ENCODE measurements around the gene PTK7.
A peak's percentile ranks its signal among the peaks of the same experiment; 100 is the strongest.
"Not testable (repeated sequence)": the region's sequence is repeated elsewhere in the genome, so short reads cannot be mapped to it uniquely, and the experiment has no call there.

The PTK7 gene

DNA sequence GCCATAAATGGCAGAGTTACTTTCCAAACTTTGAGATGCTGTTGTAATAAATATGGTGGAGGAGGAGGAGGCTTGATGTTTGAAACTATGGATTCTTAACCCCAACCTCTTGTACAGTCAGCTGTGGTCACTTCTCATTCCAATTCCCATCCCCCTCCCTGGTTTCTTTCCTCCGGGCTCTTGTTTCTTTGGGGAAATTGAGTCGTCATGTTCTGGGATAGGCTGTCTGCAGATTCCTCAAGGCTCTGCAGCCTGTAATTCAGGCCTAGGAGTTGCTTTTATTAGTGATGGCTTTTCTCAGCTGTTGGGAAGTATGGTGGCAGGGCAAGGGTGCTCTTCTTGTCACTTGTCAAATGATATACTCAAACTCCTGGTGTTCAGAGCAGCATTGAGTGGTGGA, 2.6 kb downstream of the PTK7 start:
- DNase-seq, result no peak
- in situ Hi-C loops (cut with MboI; ENCODE audit: low pct_unique_long_range_greater_than_20kb, low sequenced_read_pairs), result no loop called here

DNA sequence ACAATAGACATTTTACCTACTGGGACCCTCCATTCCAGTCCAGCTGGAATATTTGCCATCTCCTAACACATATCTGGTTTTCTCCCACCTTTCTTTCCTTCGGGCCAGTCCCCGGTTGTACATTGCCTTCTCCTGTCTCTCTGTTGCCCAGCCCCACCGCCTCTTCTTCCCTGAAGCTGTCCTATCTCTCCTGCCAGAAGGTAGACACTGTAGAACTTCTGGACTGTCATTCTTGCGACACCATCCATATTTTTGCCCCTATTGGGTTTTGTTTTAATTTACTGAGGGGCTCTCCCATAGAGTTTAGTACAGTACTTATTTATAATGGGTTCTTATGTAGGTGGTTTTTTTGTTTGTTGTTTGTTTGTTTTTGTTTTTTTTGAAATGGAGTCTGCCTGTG, 4.9 kb downstream of the PTK7 start:
- DNase-seq, result no peak
- in situ Hi-C loops (cut with MboI; ENCODE audit: low pct_unique_long_range_greater_than_20kb, low sequenced_read_pairs), result no loop called here

DNA sequence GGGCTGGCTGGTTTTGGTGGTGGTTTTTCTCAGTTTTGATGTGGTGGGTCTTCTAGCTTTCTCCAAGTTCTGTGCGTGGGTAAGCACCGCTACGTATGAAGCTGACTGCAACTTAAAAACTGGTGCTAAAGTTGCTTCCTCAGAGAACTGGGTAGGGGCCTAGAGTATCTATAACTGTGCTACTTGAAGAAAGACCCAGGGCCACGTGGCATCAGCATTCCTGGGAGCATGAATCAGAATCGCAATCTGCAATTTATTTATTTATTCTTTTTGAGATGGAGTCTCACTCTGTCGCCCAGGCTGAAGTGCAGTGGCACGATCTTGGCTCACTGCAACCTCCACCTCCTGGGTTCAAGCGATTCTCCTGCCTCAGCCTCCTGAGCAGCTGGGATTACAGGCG, 5.8 kb downstream of the PTK7 start:
- in situ Hi-C loops (cut with MboI; ENCODE audit: low pct_unique_long_range_greater_than_20kb, low sequenced_read_pairs); DNase-seq: not testable (repeated sequence)

DNA sequence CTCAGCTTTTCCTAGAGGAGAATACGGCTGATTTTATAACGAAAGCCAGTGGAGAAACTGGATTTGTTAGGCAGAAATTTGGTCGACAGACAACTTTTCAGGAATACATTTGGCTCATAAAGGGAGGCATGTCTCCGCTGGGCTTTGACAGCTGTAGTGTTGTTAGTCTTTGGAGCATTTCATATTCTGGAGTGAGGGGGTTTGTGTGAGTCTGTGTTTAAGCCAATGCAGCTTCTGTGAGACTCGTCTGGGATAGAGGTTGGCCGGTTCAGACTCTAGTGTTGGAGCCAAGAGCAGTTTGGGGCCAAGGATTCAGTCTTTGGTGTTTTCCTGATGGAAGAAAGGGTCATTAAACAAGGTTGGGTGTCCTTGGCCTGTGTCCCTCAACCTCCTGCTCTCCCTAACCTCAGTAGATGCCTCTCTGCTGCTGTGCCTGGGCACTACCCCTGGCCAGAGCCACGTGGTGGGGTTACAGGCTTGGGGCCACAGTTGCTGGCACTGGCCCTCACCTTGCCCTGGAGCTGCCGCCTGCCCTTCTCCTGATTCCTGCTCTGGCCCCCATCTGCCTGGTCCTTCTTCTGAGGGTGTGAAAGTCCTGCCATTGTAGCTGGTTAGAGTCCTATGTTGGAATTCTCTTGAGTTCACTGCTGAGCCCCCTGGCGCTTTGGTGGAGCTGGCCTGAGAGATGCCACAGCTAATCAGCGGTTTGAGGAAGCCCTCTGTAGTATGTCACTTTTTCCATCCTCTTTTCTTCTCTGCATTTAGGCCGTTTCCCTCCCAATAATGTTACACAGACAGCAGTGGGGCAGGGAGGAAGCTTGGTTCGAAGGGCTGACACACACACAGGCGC, 6.9 kb downstream of the PTK7 start:
- in situ Hi-C loops (cut with MboI; ENCODE audit: low pct_unique_long_range_greater_than_20kb, low sequenced_read_pairs), result no loop called here
- peak; percentile 29 for DNase-seq

DNA sequence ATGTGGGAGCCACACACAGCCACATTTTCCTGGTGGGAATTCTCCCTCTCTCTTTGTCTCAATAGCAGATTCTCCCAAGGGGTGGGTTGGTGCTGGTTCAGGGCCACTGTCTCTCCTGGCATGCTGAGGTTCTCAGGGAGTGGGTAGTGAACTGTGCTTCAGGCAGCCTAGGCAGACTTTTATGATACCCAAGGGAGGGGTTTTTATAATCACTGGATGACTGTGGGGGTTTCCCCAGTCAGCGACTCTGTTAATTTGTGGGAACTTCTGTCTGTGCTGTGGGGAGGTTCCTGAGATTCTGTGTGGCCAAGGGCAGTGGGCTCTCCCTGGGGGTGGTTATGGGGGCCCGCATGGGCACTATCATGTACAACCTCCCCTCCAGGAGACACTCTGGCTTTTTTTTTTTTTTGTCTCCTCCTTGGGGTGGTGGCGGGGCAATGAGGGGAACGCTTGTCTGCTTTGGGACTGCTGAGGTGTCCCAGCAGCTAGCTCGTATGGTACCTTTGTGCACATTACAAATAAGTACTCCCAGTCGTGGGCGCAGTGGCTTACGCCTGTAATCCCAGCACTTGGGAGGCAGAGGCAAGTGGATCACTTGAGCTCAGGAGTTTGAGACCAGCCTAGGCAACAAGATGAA, 10.0 kb downstream of the PTK7 start:
- no peak for DNase-seq
- in situ Hi-C loops (cut with MboI; ENCODE audit: low pct_unique_long_range_greater_than_20kb, low sequenced_read_pairs), result no loop called here

DNA sequence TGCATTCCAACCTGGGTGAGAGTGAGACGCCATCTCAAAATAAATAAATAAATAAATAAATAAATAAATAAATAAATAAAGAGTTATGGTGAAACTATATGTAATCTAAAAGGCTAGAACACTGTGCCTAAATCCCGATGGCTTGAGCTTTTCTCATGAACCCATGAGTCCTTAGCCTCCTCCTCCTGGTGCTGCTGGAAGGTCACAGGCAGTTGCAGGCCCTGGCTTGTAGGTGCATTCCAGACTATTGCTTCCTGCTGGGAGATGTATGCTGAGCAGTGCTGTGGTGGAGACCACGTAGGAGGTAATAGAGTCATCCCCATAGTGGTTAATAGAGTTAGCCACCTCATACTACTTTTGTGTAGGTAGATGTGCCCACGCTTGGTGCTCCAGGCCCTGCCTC, 12.5 kb downstream of the PTK7 start:
- DNase-seq, result no peak
- in situ Hi-C loops (cut with MboI; ENCODE audit: low pct_unique_long_range_greater_than_20kb, low sequenced_read_pairs), result no loop called here

DNA sequence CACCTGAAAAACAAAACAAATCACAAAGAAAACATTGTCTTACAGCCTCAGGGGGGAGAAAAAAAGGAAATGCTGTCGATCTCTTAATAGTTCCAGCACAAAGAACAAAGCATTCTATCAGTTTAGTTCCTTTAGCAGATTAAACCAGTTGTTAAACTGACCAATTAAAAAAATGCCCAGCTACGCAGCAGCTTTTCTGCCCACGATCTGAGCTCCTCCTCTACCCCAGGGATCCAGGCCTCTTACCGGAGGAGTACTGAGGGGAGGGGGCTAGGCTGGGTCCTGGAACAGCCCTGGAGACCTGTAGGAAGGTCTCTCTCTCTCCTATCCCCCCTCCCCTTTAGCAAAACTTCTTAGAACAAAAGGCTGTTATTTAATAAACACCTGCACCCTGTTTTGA, 13.4 kb downstream of the PTK7 start:
- in situ Hi-C loops (cut with MboI; ENCODE audit: low pct_unique_long_range_greater_than_20kb, low sequenced_read_pairs), result no loop called here
- no peak for DNase-seq

DNA sequence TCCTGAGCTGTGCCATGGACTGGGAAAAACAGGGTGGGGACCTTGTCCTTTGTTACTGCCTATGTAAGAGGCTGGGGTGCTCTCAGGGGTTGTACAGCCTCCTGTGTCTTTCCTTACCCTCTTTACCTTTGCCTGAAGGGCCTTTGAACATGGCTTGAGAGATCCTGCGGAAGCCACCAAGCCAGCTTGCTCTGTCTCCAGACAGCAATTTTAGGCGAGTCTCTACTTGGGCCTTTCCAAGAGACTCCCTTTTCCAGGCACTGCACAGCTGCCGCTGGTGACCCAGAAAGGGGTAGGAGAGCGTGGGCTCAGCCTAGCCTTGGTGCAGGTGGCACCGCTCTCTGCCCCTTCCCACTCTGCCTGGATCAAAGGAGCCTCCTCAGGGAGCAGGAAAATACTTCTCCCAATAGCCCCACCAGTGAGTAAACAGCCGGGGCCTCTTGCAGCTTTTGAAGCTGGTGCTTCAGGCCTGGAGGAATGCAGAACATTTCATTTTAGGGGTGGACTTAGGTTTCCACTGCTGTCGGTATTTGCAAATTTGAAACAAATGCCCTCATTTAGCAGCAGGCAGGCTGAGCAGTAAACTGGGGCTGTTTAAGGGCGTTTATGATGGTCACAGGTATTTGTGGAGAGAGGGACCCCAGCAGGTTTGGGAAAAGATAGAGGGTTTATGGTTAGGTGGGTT, 13.9 kb downstream of the PTK7 start:
- in situ Hi-C loops (cut with MboI; ENCODE audit: low pct_unique_long_range_greater_than_20kb, low sequenced_read_pairs), result no loop called here
- DNase-seq, result no peak

DNA sequence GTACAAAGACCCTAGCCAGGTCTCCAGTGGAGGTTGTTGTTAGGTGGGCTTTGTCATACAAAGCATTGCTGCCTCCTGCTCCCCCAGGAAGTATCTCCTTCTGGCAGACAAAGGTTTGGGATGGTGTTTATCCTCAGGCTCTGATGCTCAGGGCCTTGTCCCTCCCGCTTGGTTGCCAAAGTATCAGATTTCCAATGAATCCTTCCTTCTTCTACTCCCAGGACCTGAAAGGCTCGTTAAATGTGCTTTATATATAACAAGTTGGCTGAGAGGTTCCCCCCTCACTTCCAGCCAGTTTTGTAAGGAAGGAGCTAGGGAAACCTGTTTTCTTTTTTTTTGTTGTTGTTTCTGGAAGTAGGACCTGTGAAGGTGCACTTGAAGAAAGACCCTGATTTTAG, 14.4 kb downstream of the PTK7 start:
- in situ Hi-C loops (cut with MboI; ENCODE audit: low pct_unique_long_range_greater_than_20kb, low sequenced_read_pairs), result no loop called here
- no peak for DNase-seq

DNA sequence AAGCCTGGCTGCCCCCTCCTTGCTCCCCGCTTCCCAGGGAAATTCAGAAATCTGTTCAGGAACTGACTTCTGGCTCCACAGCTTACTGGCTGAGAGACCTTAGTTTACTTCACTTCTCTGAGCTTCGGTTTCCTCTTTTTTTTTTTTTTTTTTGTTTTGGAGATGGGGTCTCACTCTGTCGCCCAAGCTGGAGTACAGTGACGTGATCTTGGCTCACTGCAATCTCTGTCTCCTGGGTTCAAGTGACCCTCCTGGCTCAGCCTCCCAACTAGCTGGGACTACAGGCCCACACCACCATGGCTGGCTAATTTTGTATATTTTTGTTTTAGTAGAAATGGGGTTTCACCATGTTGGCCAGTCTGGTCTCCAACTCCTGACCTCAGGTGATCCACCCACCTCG, 14.9 kb downstream of the PTK7 start:
- in situ Hi-C loops (cut with MboI; ENCODE audit: low pct_unique_long_range_greater_than_20kb, low sequenced_read_pairs), result no loop called here
- DNase-seq, result no peak

DNA sequence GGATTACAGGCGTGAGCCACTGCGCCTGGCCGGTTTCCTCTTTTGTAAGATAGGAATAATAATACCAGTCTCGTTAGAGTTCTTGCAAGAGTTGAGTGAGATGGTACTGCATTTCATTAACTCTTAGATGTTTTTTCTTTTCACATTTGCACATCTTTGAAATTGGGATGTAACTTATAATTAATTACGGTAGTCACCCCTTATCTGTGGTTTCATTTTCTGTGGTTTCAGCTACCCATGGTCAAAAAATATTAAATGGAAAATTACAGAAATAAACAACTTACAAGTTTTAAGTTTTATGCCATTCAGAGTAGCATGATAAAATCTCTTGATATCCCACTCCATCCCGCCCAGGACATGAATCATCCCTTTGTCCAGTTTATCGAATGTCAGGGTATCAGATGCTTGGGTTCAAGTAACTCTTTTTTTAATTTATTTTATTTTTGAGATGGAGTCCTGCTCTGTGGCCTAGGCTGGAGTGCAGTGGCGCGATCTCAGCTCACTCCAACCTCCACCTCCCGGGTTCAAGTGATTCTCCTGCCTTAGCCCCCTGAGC, 15.4 kb downstream of the PTK7 start:
- DNase-seq, result no peak
- in situ Hi-C loops (cut with MboI; ENCODE audit: low pct_unique_long_range_greater_than_20kb, low sequenced_read_pairs), result no loop called here

DNA sequence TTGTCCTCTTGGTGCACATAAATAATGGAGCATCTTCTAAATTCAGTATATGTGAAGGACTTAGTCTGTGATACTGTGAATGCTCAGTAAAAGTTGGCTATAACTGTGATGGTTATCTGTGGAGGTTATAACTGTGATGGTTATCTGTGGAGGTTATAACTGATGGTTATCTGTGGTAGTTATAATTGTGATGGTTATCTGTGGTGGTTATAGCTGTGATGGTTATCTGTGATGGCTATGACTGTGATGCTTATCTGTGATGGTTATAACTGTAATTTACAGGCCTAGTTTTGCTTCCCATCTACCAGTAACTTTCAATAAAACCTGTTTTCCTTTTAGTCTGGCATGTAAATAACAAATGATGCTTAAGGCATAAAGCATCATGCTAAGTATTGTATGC, 16.5 kb downstream of the PTK7 start:
- in situ Hi-C loops (cut with MboI; ENCODE audit: low pct_unique_long_range_greater_than_20kb, low sequenced_read_pairs), result no loop called here
- DNase-seq, result no peak

DNA sequence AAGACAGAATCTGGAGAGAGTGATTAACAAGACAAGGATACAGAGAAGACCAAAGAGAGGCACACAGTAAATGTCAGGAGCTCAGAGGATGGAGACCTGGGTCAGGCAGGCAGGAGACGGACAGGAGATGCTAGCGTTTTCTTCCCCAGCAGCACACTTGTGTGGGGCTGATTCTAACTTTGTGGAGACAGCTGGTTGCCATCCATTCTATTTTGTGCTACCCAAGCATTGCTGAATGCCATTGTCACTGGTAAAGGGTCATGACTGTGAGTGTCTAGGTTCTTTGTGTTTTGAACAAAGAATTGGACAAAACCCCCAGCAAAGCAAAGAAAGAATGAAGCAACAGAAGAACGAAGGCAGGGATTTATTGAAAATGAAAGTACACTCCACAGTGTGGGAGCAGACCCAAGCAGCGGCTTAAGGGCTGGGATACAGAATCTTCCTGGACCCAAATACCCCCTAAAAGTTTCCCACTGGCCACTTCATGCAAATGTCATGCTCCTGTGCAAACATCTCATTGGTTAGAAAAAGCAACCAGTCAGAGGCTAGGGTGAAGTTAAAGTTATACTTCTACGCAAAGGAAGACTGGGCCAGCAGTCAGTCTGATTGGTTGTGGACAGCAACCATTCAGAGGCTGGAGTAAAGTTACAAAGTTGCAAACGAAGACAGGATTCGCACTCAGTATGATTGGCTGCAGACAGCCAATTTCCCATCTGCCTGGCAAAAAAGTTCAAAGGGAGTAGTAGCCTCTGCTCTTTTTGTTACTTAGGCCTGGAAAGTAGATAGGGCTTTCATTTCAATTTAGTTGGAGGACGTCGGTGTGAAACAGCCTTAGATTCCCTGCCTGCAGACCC, 17.5 kb downstream of the PTK7 start:
- no peak for DNase-seq
- in situ Hi-C loops (cut with MboI; ENCODE audit: low pct_unique_long_range_greater_than_20kb, low sequenced_read_pairs), result no loop called here

DNA sequence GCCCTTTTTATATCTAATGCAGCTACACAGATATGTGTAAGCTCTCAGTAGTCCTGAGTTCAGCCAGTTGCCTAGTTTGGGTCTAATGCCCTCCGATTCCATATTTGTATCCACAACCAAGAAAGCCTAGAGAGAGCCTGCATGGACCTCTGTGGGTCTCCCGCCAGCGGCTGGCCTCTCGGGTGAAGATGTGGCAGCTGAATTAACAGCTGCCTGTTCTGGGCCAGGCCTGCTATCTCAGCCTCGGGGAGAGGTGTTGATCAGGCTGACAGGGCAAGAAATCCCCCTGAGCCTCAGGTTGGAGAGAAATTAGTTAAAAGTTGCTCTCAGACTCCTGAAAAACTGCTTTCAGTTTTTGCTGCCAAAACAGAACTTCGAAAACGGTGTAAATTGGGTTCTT, 19.8 kb downstream of the PTK7 start:
- in situ Hi-C loops (cut with MboI; ENCODE audit: low pct_unique_long_range_greater_than_20kb, low sequenced_read_pairs), result no loop called here
- DNase-seq, result no peak

DNA sequence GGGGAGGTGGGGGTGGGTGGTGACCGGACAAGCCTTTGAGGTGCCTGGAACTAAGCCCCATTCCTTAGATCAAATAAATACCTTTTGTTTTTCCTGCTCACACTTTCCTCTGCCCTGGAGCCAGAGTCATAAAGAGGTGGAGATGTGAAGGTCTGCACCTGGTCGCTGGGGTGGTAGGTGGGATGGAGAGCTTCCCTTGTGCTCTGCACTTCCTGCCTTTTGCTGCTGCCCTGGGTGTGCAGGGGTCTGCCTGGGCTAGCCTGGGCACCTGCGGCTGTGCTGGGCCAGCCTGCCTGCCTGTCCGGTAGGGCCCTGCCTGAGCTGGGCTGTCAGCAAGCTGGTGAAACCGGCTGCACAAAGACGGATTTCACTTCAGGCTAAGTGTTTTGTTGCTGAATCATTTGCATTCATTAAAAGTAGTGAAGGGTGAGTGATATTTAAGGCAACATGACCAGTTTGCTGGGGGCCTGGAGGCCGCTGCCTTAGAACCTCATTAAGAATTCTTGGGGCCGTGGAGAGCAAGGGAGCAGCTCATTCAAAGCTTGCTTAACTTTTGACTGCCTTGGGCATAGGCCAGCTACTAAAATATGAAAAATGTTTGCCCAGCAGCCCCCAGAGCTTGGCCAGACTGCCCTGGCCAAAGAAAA, 20.5 kb downstream of the PTK7 start:
- in situ Hi-C loops (cut with MboI; ENCODE audit: low pct_unique_long_range_greater_than_20kb, low sequenced_read_pairs), result no loop called here
- DNase-seq, result no peak

DNA sequence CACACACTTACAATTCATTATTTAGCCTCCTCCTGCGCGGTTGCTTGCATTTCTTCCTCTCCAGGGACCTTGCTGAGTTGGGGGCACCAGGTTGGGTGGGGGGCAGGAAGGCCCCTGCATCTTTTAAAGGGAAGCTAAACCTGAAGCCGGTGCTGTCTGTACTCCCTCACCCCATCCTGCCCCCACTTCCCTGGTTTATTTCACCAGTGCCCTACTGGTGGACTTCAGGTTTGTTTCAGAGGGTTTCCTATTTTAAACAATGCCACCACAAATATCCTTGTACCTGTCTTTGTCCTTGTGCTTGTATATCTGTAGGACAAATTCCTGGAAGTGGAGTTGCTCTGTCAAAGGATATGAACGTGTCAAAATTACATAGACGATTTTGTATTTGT, 21.0 kb downstream of the PTK7 start:
- in situ Hi-C loops (cut with MboI; ENCODE audit: low pct_unique_long_range_greater_than_20kb, low sequenced_read_pairs), result no loop called here
- DNase-seq, result no peak

DNA sequence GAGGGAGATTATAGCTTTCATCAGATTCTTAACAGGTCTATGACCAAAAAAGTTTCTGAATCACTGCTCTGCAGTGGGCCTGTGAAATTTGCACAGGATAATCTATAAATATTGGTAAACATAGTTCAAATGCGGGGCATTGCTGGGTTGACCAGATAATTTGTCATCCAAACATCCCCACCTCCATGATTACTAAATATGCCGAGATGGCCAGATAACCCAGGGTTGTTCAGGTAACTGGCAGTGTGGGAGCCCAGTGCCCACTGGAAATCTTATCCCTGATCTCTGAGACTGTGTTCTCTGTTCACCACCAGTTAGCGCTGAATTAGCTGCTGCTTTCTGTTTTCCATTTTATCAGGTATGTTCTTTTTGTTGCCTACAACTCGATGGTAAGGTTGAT, 21.4 kb downstream of the PTK7 start:
- DNase-seq, result no peak
- in situ Hi-C loops (cut with MboI; ENCODE audit: low pct_unique_long_range_greater_than_20kb, low sequenced_read_pairs), result no loop called here

DNA sequence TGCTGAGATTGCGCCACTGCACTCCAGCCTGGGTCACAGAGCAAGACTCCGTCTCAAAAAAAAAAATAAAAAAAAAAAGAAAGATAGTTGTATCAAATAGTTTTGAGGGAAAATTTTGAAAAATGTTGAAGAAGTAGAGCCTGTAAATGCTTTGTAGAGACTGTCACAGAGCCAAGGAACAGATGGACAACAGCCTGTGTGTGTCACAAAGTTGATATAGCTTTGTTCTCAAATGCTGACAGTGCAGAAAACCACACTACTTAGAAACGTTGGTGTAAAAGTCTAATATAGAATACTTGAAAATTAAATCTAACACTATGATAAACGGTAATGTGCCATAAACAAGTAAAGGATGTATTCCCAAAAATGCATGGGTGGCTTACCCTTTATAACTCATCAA, 25.4 kb downstream of the PTK7 start:
- DNase-seq, result no peak
- in situ Hi-C loops (cut with MboI; ENCODE audit: low pct_unique_long_range_greater_than_20kb, low sequenced_read_pairs), result no loop called here

Measured in KBM-7 (cell line).